HG02938 (cell line): ENCODE results near the gene ANKRD13D.
"Not testable (repeated sequence)": the region's sequence is repeated elsewhere in the genome, so short reads cannot be mapped to it uniquely, and the experiment has no call there.

Experiments
- ATAC-seq: cut with Tn5 transposase; IDR thresholded peaks from one replicate; pipeline ENCODE4 v1.9.1; 2021; ENCODE audit warnings: mild to moderate bottlenecking, moderate library complexity; ENCODE audit not compliant: unreplicated experiment

ANKRD13D gene

DNA sequence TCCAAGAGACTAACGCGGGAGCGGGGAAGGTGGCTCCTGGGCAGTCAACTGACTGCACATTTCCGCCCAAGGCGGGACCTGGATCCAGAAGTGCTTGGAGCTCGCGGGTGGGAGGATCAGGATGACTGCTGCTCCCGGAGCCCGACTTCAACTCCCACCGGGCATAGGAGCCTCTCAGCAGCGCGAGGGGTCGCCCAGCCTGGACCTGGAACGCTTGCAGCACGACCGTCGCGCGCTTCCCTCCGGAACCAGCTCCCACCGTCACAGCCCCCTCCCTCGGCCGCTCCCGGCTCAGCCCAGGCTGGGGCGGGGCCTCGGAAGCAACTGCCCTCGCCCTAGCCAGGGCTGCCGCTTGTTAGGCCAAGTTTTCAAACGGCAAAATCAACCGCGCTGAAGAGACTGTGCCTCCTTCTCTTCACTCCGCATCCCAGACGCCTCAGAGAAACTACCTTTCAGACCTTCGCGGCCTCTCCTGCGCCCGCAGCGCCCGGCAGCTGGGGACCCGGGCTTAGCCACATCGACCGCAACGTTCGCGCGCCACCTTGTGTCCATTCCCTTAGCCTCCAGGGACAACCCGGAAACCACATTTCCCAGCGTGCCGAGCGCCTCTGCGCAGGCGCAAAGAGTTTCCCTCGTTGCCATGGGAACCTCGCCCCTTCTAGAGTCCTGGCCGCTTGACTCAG, 28.2 kb downstream of the ANKRD13D start:
- peak; percentile 73 for ATAC-seq

GRCh38 chr11:67317888-67318555, 28.9 kb downstream of the ANKRD13D start:
- peak; percentile 24 for ATAC-seq

DNA sequence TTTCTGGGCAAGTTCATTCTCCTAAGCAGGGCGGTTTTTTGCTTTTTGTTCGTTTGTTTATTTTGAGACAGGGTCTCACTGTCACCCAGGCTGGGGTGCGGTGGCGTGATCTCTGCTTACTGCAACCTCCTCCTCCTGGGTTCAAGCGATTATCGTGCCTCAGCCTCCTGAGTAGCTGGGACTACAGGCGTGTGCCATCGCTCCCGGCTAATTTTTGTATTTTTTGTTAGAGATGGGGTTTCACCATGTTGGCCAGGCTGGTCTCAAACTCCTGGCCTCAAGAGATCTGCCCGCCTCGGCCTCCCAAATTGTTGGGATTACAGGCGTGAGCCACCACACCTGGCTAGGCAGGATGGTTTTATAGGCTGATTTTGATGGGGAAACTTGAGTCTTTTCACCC, 29.8 kb downstream of the ANKRD13D start:
- not testable (repeated sequence) for ATAC-seq

GRCh38 chr11:67320011-67320410, 30.9 kb downstream of the ANKRD13D start:
- ATAC-seq, result no peak

DNA sequence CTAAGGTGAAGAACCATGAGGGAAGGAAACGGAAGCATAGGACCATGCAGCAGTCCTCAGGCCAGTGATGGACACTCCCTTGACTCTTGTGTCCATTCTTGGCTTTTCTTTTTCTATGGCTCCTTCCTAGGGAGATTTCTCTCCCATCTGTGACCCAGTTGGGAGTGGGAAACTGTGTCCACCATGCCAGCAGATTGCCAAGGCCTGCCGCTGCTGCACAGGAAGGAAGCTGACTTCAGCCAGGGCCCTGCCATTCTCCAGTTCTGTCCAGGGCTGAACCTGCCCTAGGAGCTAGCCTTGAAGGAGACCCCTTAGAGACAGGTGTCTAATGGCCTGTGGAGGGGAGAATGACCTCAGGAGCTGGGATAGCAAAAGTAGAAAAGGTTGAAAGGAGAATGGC, 31.6 kb downstream of the ANKRD13D start:
- ATAC-seq, result no peak

GRCh38 chr11:67321313-67321871, 32.3 kb downstream of the ANKRD13D start:
- ATAC-seq, result no peak

GRCh38 chr11:67322049-67322448, 32.9 kb downstream of the ANKRD13D start:
- ATAC-seq, result no peak

GRCh38 chr11:67323526-67323925, 34.4 kb downstream of the ANKRD13D start:
- ATAC-seq, result no peak

GRCh38 chr11:67332081-67332691, 43.1 kb downstream of the ANKRD13D start:
- ATAC-seq, result no peak

- no peak for ATAC-seq
Observed at GRCh38 chr11:67337257-67337656, 48.2 kb downstream of the ANKRD13D start.

- ATAC-seq, result no peak
Observed at GRCh38 chr11:67344264-67344663, 55.2 kb downstream of the ANKRD13D start.

DNA sequence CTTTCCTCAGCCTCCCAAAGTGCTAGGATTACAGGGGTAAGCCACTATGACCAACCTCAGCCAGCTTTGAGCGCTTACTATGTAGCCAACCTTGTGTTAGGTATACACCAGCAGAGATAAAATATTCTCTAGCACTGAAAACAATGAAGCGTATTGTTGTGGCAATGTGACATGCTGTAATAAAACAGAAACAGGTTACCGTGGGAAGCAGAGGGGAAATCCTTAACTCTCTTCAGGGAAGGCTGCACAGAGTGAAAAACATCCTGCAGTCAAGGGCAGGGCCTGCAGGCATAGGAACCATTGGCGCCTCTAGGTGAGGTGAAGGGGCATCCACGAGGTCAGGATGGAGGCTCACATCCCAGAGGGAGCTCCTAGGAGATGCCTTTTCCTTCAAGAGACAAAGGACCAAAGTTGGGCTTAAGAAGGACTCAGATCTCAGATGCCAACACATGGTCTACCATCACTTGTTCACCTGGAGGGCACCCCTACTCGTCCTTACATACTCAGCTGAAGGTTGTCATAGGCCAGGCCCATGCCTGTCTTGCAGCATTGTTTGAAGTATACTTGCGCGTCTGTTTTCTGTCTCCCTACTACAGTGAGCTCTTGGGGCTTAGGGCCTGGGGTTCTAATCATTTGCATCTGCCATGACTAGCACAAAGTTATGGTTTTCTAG, 56.3 kb downstream of the ANKRD13D start:
- no peak for ATAC-seq

DNA sequence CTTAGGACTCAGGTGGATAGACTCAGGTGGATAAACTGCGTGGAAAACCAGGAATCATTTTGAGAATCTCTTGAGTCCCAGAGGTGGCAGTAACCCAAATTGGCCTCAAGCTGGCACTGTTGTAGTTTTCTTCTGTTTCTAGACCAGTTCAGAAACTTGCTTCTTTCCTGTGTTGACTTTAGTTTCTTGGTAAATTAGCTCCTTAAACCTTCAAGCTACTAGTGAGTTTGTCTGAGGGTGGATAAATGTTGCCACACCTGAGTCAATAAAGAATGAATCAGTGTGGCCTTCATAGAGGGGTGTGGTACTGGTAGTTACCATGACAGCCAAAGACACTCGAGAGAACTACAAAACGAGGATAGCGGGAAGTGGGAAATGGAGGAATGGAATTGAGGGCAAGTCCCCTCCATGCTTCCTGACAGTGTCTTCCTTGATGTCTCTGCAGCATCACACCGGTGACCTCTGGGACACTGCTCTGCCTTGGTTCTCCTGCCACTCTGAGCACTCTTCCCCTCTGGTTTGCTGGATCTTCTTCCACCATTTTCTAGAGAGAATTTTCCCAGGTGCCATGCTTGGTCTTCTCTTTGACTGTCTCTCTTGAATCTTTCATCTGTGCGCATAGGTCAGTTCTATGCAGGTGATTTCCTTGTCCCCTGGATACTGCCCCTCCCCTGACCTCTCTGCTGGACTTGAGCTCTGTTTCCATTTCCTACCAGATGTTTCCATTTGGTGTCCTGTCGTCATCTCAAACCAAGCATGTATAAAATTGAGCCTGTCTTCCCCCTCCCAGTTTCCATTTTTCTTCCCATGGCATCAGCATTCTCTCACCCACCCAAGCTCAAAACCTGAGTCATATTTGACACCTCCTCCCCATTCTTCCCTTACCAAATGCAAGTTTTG, 57.1 kb downstream of the ANKRD13D start:
- no peak for ATAC-seq

DNA sequence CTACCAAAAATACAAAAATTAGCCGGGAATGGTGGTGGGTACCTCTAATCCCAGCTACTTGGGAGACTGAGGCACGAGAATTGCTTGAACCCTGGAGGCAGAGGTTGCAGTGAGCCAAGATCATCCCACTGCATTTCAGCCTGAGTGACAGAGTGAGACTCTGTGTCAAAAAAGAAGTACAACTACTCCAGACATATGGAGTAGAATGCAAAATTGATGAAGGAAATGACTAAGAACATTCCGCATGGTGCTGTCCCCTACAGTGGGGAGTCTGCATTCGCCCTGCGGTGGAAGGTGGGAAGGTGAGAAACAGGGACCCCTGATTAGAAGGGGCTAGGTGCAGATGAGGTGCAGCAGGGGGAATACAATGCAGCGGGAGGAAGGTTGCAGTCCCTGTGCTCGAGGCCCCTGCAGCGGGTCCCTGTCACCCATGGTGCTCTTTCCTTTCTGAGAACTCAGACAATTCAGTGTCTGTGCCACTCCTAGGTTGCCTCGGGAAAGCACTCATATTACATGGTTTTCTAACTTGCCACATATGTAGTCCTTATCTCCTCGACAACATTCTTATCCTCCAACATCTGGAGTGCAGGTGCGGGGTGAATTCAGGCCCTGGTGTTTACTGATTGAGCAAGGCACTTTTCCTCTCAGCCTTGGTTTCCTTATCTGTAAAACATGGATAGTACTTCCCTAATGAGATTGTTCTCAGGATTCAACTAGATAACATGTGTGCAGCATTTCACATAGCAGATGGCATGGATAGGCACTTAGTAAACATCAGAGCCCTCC, 59.1 kb downstream of the ANKRD13D start:
- no peak for ATAC-seq

DNA sequence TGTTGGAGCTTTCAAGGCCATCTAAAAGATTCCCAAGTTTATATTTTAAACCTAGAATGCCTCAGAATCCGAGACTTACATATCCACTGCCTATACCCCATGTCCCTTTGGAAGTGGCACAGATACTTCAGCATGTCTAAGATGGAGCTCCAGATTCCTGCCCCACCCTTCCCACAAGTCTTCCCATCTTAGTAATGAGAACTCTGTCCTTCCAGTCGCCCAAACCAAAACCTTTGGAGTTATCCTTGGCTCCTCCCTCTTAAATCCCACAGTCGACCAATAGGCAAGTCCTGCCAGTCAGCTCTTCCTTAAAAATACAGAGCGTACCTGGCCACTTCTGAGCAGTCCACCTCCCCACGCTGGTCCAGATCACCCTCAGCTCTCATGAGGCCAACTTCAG, 59.9 kb downstream of the ANKRD13D start:
- no peak for ATAC-seq

- ATAC-seq, result no peak
Observed at GRCh38 chr11:67349457-67349856, 60.4 kb downstream of the ANKRD13D start.

DNA sequence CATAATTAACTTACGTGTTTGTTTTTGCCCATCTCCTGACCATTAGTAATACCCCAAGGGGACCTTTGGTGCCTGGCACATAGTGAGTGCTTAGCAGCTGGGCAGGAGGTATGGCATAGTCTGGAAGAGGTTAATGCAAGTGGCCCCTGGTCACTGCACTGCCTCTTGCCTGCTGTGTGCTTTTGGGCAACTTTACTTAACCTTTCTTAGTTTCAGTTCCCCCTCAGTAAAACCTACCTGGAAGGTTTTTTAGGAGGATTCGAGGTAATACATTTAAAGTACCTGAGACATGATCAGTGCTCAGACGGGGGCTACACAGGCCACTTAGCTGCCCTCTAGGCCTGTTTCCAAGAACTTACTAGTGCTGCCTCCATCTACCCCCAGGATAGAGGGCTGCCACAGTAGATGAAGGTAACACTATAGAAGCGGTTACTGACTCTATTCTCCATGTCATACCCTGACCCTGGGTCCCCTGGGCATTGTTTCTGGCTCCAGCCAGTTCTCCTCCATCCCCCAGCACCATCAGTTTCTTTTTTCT, 60.9 kb downstream of the ANKRD13D start:
- no peak for ATAC-seq

GRCh38 chr11:67351275-67352005, 62.3 kb downstream of the ANKRD13D start:
- ATAC-seq, result no peak
